SK-N-SH treated with all-trans-retinoic acid at 6 μM for 48 hours (cell line): ENCODE measurements around the gene ITPRIPL1.

Experiments used
- ATAC-seq: fragments of 200-7000 bp; cut with Tn5 transposase; 3 replicates; pipeline ENCODE4 v1.9.1; 2020; ENCODE audit warnings: mild to moderate bottlenecking, moderate library complexity
- CREB5 ChIP-seq: fragments of 250-450 bp; sonication (Bioruptor Pico); IDR thresholded peaks from 2 replicates; pipeline ENCODE4 v1.5.1; 2020; ENCODE audit warnings: low read depth, mild to moderate bottlenecking, moderate library complexity
- ESRRG ChIP-seq: fragments of 250-450 bp; sonication (Bioruptor Pico); IDR thresholded peaks from 2 replicates; pipeline ENCODE4 v1.6.1; 2021; ENCODE audit warnings: mild to moderate bottlenecking
- ISL1 ChIP-seq: fragments of 250-450 bp; sonication (Bioruptor Pico); IDR thresholded peaks from 2 replicates; pipeline ENCODE4 v2.1.2; 2022; ENCODE audit warnings: mild to moderate bottlenecking, moderate library complexity
- OSR1 ChIP-seq: fragments of 250-450 bp; sonication (Bioruptor Pico); IDR thresholded peaks from 2 replicates; pipeline ENCODE4 v1.8.0; 2022; ENCODE audit warnings: moderate library complexity, mild to moderate bottlenecking, inconsistent platforms
- POU6F1 ChIP-seq: fragments of 250-450 bp; sonication (Bioruptor Pico); IDR thresholded peaks from 2 replicates; pipeline ENCODE4 v1.8.0; 2021; ENCODE audit warnings: low read depth, mild to moderate bottlenecking, moderate library complexity, borderline replicate concordance
- PPARA ChIP-seq: fragments of 250-450 bp; sonication (Bioruptor Pico); IDR thresholded peaks from 2 replicates; pipeline ENCODE4 v1.5.0; 2020; ENCODE audit warnings: mild to moderate bottlenecking, borderline replicate concordance
- RARB ChIP-seq: fragments of 250-450 bp; sonication (Bioruptor Pico); IDR thresholded peaks from 2 replicates; pipeline ENCODE4 v1.8.0; 2021; ENCODE audit warnings: mild to moderate bottlenecking, moderate library complexity
- SNAI2 ChIP-seq: fragments of 250-450 bp; sonication (Bioruptor Pico); IDR thresholded peaks from 2 replicates; pipeline ENCODE4 v1.5.0; 2020; ENCODE audit warnings: mild to moderate bottlenecking, moderate library complexity
- TCF4 ChIP-seq: fragments of 250-450 bp; sonication (Bioruptor Pico); IDR thresholded peaks from 2 replicates; pipeline ENCODE4 v1.8.0; 2021; ENCODE audit warnings: mild to moderate bottlenecking, moderate library complexity, borderline replicate concordance
- TOX ChIP-seq: fragments of 250-450 bp; sonication (Bioruptor Pico); IDR thresholded peaks from 2 replicates; pipeline ENCODE4 v1.8.0; 2021; ENCODE audit warnings: mild to moderate bottlenecking, moderate library complexity, borderline replicate concordance
- ZC3H10 ChIP-seq: fragments of 250-450 bp; sonication (Bioruptor Pico); IDR thresholded peaks from 2 replicates; pipeline ENCODE4 v1.5.1; 2021; ENCODE audit warnings: mild to moderate bottlenecking, moderate library complexity
- ZFP3 ChIP-seq: fragments of 250-450 bp; sonication (Bioruptor Pico); IDR thresholded peaks from 2 replicates; pipeline ENCODE4 v1.5.0; 2020; ENCODE audit warnings: mild to moderate bottlenecking, moderate library complexity
- ZFP30 ChIP-seq: fragments of 450-650 bp; formaldehyde crosslinking; IDR thresholded peaks from 2 replicates; pipeline ENCODE4 v1.5.0; 2022; ENCODE audit warnings: mild to moderate bottlenecking, moderate library complexity
- ZNF565 ChIP-seq: fragments of 450-650 bp; formaldehyde crosslinking; conservative IDR thresholded peaks from 2 replicates; pipeline ENCODE4 v1.5.0; 2020; ENCODE audit warnings: low read depth, mild to moderate bottlenecking, moderate library complexity
- ZNF70 ChIP-seq: fragments of 450-650 bp; formaldehyde crosslinking; IDR thresholded peaks from 2 replicates; pipeline ENCODE4 v1.5.0; 2020; ENCODE audit warnings: mild to moderate bottlenecking, moderate library complexity
- ZNF8 ChIP-seq: fragments of 450-650 bp; formaldehyde crosslinking; IDR thresholded peaks from 2 replicates; pipeline ENCODE4 v1.5.0; 2020; ENCODE audit warnings: mild to moderate bottlenecking, moderate library complexity
- TF ChIP-seq, protein P1 (sequence below): fragments of 250-450 bp; sonication (Bioruptor Pico); IDR thresholded peaks from 2 replicates; pipeline ENCODE4 v1.5.0; 2020; ENCODE audit warnings: mild to moderate bottlenecking, moderate library complexity
- TF ChIP-seq, protein P2 (sequence below): fragments of 250-450 bp; sonication (Bioruptor Pico); IDR thresholded peaks from 2 replicates; pipeline ENCODE4 v1.8.0; 2020; ENCODE audit warnings: mild to moderate bottlenecking, moderate library complexity, borderline replicate concordance
- TF ChIP-seq, protein P3 (sequence below): fragments of 250-450 bp; sonication (Bioruptor Pico); IDR thresholded peaks from 2 replicates; pipeline ENCODE4 v1.5.1; 2021; ENCODE audit warnings: mild to moderate bottlenecking, moderate library complexity

Gene ITPRIPL1

GRCh38 chr2:96359866-96360265 lies 34.7 kb downstream of the ITPRIPL1 start (continued):
- TF ChIP-seq, protein P1, sequence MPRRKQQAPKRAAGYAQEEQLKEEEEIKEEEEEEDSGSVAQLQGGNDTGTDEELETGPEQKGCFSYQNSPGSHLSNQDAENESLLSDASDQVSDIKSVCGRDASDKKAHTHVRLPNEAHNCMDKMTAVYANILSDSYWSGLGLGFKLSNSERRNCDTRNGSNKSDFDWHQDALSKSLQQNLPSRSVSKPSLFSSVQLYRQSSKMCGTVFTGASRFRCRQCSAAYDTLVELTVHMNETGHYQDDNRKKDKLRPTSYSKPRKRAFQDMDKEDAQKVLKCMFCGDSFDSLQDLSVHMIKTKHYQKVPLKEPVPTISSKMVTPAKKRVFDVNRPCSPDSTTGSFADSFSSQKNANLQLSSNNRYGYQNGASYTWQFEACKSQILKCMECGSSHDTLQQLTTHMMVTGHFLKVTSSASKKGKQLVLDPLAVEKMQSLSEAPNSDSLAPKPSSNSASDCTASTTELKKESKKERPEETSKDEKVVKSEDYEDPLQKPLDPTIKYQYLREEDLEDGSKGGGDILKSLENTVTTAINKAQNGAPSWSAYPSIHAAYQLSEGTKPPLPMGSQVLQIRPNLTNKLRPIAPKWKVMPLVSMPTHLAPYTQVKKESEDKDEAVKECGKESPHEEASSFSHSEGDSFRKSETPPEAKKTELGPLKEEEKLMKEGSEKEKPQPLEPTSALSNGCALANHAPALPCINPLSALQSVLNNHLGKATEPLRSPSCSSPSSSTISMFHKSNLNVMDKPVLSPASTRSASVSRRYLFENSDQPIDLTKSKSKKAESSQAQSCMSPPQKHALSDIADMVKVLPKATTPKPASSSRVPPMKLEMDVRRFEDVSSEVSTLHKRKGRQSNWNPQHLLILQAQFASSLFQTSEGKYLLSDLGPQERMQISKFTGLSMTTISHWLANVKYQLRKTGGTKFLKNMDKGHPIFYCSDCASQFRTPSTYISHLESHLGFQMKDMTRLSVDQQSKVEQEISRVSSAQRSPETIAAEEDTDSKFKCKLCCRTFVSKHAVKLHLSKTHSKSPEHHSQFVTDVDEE (CRISPR knock-in tag) = no peak
- TF ChIP-seq POU6F1 (no peak), ZFP30 (no peak), ESRRG (CRISPR knock-in tag) (no peak), TOX (CRISPR knock-in tag) (no peak)

- TF ChIP-seq ZNF565 (CRISPR knock-in tag) (no peak), ZFP3 (CRISPR knock-in tag) (no peak), ISL1 (CRISPR knock-in tag) (no peak), ZC3H10 (CRISPR knock-in tag) (no peak), ZNF8 (CRISPR knock-in tag) (no peak)
- TF ChIP-seq, protein P2, sequence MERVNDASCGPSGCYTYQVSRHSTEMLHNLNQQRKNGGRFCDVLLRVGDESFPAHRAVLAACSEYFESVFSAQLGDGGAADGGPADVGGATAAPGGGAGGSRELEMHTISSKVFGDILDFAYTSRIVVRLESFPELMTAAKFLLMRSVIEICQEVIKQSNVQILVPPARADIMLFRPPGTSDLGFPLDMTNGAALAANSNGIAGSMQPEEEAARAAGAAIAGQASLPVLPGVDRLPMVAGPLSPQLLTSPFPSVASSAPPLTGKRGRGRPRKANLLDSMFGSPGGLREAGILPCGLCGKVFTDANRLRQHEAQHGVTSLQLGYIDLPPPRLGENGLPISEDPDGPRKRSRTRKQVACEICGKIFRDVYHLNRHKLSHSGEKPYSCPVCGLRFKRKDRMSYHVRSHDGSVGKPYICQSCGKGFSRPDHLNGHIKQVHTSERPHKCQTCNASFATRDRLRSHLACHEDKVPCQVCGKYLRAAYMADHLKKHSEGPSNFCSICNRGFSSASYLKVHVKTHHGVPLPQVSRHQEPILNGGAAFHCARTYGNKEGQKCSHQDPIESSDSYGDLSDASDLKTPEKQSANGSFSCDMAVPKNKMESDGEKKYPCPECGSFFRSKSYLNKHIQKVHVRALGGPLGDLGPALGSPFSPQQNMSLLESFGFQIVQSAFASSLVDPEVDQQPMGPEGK (CRISPR knock-in tag) = no peak
- TF ChIP-seq, protein P1 (CRISPR knock-in tag) = no peak
- TF ChIP-seq, protein P3, sequence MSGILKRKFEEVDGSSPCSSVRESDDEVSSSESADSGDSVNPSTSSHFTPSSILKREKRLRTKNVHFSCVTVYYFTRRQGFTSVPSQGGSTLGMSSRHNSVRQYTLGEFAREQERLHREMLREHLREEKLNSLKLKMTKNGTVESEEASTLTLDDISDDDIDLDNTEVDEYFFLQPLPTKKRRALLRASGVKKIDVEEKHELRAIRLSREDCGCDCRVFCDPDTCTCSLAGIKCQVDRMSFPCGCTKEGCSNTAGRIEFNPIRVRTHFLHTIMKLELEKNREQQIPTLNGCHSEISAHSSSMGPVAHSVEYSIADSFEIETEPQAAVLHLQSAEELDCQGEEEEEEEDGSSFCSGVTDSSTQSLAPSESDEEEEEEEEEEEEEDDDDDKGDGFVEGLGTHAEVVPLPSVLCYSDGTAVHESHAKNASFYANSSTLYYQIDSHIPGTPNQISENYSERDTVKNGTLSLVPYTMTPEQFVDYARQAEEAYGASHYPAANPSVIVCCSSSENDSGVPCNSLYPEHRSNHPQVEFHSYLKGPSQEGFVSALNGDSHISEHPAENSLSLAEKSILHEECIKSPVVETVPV (CRISPR knock-in tag) = no peak
- TF ChIP-seq, all 23 proteins: peak for 0
- no peak for ATAC-seq
These were observed 36.6 kb downstream of the ITPRIPL1 start for GRCh38 chr2:96361751-96362150.

- ATAC-seq = no peak
- TF ChIP-seq RARB (CRISPR knock-in tag) = no peak
- no peak for TF ChIP-seq ZFP30
- TF ChIP-seq ZNF8 (CRISPR knock-in tag) = no peak
- TF ChIP-seq TCF4 = no peak
- TF ChIP-seq SNAI2 = no peak
- TF ChIP-seq CREB5 (CRISPR knock-in tag) = no peak
- TF ChIP-seq TOX (CRISPR knock-in tag) = no peak
- TF ChIP-seq, protein P2 (CRISPR knock-in tag) = no peak
- TF ChIP-seq ZNF70 = no peak
- no peak for TF ChIP-seq ESRRG (CRISPR knock-in tag)
- TF ChIP-seq OSR1 (CRISPR knock-in tag) = no peak
- no peak for TF ChIP-seq PPARA (CRISPR knock-in tag)
- no peak for TF ChIP-seq ZC3H10 (CRISPR knock-in tag)
- TF ChIP-seq POU6F1 = no peak
These were observed 44.1 kb downstream of the ITPRIPL1 start for GRCh38 chr2:96369186-96369585.
